Astrocyte of the cerebellum (primary cell): ENCODE measurements around the gene NKD2.

Source experiments
- DNase-seq: peaks from one replicate; pipeline ENCODE4 v3.0.0-alpha.2; 2011; ENCODE audit warnings: low read depth
- H3K4me3 ChIP-seq: 2 replicates; pipeline ENCODE4 v1.5.1; 2011; ENCODE audit warnings: mild to moderate bottlenecking, low read depth, low read length, moderate library complexity
- CTCF ChIP-seq: IDR thresholded peaks from 2 replicates; pipeline ENCODE4 v1.5.1; 2012; ENCODE audit warnings: low read length, low read depth, moderate library complexity, mild to moderate bottlenecking; ENCODE audit errors: missing control alignments
- in situ Hi-C: cut with HindIII; loops from 2 replicates; pipeline ENCODE4 v1.10.0; 2017; ENCODE audit warnings: low sequenced_read_pairs

Gene NKD2

GRCh38 chr5:1011741-1012312 lies 3.2 kb downstream of the NKD2 start:
- in situ Hi-C loops, result no loop called here
- H3K4me3 ChIP-seq, result no peak overlapping the region
- no peak for TF ChIP-seq CTCF
- DNase-seq, result no peak

GRCh38 chr5:1012313-1012841 lies 3.8 kb downstream of the NKD2 start:
- no peak for DNase-seq
- in situ Hi-C loops, result no loop called here
- no peak for TF ChIP-seq CTCF
- H3K4me3 ChIP-seq, result no peak overlapping the region

- H3K4me3 ChIP-seq, result no peak overlapping the region
- DNase-seq, result no peak
- in situ Hi-C loops, result no loop called here
- no peak for TF ChIP-seq CTCF
These were observed 4.3 kb downstream of the NKD2 start for GRCh38 chr5:1012900-1013237.

- no peak for TF ChIP-seq CTCF
- in situ Hi-C loops, result no loop called here
- no peak overlapping the region for H3K4me3 ChIP-seq
- no peak for DNase-seq
These were observed 4.8 kb downstream of the NKD2 start for GRCh38 chr5:1013238-1013947.

GRCh38 chr5:1013948-1014301 lies 5.3 kb downstream of the NKD2 start:
- DNase-seq, result no peak
- no peak for TF ChIP-seq CTCF
- no peak overlapping the region for H3K4me3 ChIP-seq
- in situ Hi-C loops, result no loop called here

- in situ Hi-C loops, result no loop called here
- DNase-seq, result no peak
- TF ChIP-seq CTCF, result no peak
- H3K4me3 ChIP-seq, result no peak overlapping the region
These were observed 5.7 kb downstream of the NKD2 start for GRCh38 chr5:1014346-1014745.

GRCh38 chr5:1014781-1015221 lies 6.2 kb downstream of the NKD2 start:
- in situ Hi-C loops, result no loop called here
- DNase-seq, result no peak
- H3K4me3 ChIP-seq, result no peak overlapping the region
- no peak for TF ChIP-seq CTCF
